Bone marrow (tissue), 2 donors: ENCODE measurements around the gene TNNI3.
"Not testable (repeated sequence)": the region's sequence is repeated elsewhere in the genome, so short reads cannot be mapped to it uniquely, and the experiment has no call there.

Source experiments
- DNase-seq, 2 donors: peaks; one replicate each; lab custom pipeline; 2025; lab: John Stamatoyannopoulos, UW

Gene TNNI3

DNA sequence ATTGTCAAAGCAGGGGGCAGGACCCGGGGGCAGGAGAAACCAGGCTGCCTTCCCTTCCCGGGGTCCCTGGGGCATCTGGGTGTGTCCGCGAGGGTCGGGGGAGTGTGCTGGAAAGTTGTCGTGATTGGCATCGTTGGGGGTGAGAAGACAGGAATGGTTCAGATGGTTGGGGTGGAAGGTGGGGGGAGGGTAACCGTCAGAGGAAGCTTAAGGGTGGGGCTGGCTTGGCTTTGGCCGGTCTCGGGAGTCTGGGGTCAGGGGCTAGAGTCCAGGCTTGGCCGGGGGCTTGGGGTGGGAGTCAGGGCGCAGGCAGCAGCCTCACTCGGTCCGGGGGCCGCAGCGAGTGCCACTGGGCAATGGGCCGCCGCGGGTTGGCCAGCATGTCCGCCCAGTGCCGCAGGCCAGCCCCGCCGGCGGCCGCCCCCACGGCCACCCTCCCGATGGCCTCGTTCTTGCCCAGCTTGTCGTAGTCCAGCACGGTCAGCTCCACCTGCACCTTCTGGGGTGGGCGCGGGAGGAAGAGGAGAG lies 15.7 kb upstream of the TNNI3 start:
- no peak for DNase-seq

DNA sequence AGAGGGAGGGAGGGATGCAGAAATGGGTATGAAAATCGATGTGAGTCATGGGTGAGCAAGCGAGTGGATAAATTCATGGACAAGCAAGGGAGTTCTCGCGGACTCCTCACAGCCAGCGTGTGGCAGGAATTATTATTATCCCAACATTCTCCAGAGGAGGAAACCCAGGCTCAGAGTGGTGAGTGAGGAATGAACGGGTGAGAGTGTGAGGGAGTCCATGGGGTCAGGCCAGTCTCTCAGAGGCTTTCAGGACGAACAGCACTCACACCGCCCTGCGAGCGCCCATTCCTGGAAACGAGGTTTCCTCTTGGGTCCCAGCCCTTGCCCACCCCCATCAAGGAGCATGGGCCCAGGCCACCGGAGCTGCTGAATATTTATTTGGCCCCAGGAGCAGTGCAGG lies 15.2 kb upstream of the TNNI3 start:
- DNase-seq = no peak

DNA sequence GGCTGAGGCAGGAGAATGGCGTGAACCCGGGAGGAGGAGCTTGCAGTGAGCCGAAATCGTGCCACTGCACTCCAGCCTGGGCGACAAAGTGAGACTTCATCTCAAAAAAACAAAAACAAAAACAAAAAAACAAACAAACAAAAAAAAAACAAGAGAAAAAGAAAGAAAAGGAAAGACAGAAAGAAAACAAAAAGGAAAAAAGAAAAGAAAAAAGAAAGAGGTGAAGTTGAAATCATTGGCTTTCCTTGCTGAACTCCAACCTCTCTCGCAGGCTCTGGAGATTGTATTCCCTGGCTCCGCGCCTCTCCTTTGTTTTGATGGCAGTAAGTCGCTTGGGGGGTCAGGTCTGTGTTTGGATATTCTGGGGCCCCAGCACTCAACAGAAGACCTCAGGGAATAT lies 14.8 kb upstream of the TNNI3 start:
- DNase-seq = not testable (repeated sequence)

DNA sequence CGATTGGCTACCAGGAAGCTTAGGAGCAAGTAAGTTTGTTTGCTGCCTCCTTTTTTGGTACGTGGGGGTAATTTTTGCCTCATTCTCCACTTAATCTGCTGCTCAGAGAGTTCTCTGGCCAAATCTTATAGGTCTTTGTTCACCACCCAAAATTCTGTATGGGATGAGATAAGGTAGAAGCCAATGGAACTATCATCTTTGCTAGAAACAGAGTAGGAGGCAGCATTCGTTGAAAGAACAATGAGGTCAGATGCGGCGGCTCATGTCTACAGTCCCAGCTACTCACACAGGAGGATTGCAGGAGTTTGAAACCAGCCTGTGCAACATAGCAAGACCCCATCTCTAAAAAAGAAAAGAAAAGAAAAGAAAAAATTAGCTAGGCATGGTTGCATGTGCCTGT lies 13.9 kb upstream of the TNNI3 start:
- no peak for DNase-seq

DNA sequence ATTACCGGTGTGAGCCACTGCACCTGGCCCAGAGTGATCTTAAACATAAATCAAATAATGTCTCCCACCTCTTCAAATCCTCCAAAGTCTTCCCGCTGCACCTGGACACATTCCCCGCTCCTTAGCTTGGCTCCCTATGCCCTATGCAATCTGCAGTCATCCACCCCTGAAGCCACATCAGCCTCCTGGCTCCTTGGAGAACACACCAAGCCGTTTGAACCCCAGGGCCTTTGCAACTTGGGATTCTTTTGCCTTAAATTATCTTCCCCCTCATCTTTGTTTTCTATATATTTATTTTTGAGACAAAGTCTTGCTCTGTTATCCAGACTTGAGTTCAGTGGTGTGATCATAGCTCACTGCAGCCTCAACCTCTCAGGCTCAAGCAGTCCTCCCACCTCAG lies 11.6 kb upstream of the TNNI3 start:
- DNase-seq = no peak

DNA sequence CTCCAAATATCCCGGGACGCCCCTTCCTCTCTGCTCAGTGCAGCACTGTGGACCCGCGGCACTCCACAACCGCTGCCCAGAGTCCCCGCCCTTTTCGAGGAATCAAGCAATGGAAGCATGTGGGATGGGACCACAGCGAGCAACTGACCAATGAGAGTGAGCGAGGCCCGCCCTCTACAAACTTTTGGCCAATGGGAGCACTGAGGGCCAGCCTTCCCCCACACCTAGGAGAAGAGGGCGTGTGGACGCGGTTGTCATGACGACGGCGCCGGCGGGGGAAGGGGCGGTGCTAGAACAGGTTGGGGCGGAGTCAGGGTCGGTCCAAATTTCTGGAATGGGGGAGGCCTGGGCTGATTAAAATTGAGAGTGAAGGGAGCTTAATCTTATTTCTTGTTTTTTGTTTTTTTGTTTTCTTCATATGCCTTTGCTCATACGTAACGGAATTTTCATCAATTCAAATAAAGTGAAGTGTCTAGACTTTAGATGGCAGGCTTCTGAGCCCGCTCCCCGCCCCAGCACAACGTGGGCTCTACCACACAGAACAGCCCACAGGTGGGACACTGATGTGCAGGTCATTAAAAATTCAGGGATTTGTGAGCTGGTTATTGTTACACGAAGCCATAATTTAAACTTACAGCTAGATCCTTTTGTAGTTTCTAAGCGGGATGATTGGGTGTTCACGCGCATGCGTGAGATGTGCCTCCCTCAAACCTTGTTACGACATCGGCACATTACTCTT lies 9.2 kb upstream of the TNNI3 start, which contains the start of gene DNAAF3:
TSS of gene DNAAF3 (minus strand) at position 84 of the 739 bp plus-strand sequence. CDS start 200 bp downstream, outside the sequence.
- peak; percentile 17 to 55 for DNase-seq

DNA sequence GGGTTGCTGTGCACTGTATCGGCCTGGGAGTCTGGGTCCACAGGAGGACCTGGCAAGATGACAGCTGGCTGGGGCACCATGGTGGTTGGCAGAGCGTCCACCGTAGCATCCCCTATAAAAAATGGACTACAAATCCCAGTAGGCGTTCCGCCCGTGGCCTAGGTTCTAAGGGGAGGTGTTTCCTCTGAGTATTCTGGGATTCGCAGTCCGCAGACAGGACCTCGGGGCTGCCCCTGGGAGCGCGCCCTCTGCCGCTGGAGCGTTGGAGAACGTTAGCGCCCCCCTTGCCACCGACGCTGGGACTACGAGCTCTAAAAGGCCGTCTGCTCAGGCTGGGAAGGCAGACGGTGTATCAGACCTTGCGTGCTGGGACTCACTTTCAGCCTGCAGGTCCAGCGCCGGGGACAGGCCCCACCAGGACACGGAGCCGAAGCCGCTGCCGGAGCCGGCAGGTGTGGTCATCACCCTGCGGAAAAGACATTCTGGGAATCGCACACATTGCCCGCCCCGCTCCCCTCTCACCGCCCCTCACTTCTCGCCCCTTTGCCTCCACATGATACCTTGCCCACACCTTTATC lies 8.5 kb upstream of the TNNI3 start:
- peak; percentile 44 to 53 for DNase-seq

DNA sequence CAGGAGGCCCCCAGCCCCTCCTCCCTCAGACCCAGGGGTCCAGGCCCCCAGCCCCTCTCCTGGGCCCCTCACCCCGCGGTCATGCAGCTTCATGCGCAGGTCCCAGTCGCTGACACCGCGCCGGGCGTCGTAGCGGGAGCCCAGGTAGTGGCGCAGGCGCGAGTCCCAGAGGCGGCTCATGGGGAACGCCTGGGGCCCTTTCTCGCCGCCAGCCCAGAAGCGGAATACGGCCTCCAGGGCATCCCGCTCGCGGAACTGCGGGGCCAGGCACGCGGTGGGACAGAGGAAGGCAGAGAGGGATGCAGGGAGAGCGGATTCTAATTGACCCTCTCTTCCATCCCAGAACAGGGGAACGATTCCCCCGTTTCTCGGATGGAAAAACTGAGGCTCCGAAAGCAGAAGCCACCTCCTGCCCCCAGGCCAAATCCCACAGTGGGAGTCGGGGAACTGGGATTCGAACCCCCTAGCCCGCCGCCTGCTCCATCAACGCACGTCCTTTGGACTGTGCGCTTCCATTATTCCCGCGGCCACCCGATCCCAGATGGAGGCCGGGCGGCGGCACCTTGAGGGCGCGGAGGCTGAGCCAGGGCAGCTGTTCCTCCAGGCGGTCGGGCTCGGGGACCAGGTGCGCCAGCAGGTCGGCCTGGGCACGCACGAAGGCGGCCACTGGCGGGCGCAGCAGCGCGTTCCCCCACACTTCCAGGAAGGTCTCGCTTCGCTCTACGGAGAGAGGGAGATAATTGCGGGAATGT lies 4.2 kb upstream of the TNNI3 start:
- DNase-seq = no peak

DNA sequence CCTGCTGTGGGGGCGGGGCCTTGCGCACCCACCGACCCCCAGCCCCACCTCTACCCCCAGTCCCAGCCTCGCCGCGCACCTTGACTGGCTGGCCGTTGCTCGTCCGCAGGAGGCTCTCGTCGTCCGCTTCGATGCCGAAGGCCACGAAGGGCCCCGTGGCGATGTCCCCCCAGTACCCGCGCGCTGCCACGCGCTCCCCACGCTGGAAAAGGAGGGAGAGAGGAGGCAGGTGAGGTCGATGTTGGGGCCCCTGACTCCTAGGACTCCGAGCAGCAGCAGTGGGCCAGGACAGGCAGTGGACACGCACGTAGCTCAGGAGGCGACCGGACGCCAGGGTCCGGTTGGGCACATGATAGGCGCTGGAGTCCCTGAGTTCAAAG lies 3.4 kb upstream of the TNNI3 start:
- no peak for DNase-seq

DNA sequence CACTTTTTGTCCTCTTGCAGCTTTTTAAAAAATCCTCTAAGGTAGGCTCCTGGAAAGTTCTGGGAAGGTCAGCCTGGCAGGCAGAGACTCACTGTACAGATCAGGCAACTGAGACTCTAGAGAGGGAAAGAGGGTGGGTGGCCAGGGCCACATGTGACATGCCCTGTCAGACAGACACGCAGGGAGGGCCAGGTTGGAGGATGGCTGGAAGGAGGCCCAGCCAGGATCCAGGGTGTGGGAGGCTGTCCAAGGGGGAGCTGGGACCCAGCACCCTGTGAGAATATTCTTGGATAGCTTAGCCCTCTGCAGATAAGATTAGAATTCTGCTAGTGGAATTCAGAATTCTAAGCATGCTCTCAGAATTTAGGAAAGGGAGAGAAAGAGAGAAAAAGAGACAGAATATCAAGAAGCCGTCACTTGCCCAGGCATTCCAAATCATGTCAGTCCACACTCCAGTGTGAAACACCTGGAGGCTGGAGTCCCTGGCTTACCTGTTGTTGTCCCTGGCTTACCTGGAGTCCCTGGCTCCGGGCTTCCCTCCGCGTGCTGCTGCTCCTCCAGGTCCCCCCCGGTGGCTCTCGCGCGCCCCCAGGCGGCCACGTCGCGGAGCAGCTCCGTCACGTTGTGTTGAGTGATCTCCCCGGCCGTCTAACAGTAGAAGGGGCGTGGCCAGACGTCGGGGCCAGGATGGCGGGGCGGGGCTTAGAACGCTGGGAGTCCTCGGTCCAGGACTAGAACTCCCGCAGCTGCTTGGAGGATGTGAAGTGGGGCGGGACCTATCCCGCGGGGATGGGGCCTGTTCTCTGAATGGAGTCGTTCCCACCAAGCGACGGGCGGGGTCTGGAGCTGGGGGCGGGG lies 2.8 kb upstream of the TNNI3 start:
- DNase-seq = peak; percentile 71 to 86

DNA sequence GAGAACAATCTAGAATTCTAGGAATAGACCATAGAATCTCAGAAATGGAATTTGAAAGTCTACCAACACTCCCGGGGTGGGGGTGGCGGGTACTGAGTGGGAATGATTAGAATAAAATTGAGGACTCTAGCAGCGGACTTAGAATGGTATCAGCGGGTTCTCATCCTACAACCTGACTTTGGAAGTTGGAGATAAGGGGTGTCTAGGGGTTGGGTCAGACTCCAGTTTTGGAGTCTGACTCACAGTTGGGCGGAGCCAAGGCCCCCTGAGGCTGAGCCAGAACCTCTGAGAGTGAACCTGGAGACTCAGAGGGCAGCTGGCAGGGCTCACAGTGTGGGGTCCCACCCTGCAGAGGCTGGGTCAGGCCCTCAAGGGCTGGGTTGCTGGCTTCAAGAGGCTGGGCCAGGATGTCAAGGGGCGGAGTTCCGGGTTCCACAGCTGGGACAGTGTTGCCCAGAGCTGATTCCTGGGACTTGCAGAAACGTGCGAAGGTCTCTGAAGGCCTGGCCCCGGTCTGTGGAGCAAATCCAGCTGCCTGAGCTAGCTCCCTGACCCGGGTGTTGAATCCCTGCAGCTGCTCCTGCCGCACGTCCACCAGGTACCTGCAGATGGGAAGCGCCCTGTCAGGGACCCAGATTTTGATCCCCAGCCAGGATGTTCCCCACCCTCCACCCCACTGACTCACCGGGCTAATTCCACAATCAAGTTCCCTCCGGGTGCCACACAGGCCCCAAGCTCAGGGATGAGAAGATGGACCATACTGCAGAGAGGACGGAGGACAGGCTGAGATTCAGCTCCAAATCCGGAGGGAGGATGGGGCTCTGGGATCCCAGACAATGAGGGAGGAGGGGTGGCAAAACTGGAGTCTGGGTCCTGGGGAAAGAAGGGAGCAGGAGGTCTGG lies 1.6 kb upstream of the TNNI3 start:
- no peak for DNase-seq

DNA sequence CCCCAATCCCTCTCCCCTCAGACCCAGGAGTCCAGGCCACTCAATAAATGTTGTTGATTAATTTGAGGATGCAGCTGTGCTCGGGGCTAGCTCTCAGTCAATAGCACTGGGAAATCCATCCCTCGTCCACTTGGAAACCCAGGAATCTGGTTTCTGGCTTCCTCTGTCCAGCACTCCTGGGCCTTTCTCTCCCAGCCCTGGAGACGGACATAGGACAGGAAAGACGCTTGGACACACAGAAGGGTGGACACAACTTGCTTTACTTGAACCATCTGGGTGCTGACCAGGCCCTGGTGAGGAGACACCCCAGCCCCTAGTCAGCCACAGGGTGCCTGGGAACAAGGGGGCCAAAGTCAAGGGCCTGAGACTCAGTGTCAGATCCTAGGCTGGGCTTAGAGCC lies 891 bp upstream of the TNNI3 start:
- no peak for DNase-seq

DNA sequence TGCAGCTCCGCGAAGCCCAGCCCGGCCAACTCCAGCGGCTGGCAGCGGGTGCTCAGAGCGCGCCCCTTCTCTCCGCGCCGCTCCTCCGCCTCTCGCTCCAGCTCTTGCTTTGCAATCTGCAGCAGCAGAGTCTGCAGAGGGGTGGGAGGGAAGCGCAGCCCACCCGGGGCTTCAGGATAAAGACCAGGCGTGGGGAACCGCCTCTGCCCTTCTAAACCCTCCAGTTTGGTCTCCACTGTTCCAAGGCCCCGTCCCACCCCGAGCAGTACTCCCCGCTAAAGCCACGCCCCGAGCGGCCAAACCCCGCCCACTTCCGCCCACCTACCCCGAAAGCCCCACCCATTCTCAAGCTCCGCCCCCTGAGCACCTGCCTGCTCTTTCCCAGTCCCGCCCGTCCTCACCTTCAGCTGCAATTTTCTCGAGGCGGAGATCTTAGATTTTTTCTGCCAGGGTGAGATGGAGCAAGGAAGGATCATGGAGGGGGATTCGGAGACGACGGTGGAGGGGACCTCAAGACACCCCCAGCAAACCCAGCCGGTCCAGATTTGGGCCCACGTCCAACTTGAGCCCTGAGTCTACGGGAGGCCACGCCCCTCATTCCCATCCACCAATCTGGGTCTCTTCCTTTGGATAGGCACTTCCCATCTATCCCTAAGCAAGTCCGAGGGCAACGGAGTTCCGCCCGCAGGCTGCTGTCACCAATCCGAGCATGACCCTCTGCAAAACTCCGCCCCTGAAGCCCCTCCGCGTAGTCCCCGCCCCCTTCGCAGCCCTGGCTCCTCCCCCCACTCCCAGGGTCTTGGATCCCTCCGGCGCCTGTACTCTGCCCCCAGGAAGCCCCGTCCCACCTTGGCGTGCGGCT lies 1.1 kb downstream of the TNNI3 start:
- DNase-seq = no peak

DNA sequence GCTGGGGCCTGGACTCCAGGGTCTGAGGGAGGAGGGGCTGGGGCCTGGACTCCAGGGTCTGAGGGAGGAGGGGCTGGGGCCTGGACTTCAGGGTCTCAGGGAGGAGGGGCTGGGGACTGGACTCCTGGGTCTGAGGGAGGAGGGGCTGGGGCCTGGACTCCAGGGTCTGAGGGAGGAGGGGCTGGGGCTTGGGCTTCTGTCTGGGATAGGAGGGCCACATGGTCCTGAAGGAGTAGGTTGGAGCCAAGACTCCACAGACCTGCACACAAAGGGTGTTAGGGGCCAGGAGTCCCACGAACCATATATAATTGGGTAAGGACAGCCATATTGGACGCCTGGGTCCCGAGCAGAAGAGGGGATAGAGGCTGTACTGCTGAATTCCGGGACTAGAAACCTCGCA lies 1.7 kb downstream of the TNNI3 start:
- DNase-seq = not testable (repeated sequence)

DNA sequence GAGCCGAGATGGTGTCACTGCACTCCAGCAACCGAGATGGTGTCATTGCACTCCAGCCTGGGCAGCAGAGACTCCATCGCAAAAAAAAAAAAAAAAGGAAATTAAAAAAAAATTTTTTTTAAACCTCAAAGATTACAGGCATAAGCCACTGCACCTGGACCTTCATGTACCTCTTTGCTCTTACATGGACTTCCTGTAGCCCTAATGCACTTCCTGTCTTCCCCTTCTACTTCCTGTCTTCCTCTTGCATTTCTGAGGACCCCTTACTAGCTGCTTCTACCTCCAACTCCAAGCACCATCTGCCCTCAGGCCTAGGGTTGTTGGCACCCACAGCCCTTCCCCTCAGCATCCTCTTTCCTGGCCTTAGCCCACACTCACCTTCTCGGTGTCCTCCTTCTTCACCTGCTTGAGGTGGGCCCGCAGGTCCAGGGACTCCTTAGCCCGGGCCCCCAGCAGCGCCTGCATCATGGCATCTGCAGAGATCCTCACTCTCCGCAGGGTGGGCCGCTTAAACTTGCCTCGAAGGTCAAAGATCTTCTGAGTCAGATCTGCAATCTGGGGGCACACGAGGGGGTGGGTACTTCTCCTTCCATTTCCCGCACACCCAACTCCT lies 3.8 kb downstream of the TNNI3 start:
- no peak for DNase-seq

DNA sequence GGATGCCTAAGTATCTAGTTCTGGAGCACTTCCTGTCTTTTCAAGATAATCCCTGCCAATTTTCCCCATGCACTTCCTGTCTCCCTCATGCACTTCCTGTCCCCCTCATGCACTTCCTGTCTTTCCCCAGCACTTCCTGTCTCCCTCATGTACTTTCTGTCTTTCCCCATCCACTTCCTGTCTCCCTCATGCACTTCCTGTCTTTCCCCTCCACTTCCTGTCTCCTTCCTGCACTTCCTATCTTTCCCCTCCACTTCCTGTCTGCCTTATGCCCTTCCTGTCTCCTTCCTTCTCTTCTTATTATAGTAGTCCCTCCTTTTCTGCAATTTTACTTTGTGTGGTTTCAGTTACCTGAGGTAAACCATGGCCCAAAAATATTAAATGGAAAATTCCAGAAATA lies 5.5 kb downstream of the TNNI3 start:
- no peak for DNase-seq

DNA sequence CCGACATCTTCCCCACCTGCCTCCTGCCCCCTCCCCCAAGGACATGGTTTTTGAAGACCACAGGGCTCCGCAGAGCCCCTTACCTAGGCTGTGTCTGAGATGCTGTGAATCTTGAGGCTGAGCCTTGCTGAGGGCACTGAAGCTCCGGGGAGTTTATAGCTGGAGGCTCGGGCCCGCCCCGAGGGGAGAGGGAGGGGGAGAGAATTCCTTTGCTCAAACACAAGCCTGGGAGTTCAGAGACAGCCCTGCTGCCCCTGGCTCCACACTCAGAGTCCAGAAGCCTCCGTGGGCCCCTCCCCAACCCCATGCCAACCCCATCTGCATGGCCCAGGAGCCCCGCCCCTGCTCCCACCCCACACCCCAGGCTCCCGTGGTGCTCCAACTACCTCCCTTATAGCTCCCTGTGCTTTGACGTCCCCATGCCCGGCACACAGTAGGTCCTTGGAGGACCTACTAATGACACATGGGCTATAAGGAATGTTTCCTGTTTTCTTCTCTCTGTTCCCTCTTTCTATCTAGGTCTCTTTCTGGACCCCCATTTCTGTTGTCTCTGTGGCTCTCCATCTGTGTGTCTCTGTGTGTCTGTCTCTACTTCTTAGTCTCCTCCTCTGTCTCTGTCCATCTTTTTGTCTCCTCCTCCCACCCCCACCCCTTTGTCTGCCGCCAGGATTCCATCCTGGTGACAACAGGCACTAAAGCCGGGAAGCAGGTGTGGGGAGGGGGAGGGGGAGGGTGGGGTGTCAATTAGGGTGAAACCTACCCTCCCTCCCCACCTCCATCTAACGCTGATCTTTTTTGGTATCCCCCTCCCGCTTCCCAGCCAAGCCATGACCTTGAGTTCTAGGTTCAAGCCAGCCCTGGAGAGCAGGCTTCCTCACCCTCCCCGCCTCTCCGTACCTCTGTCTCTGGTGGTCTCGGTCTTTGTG lies 8.2 kb downstream of the TNNI3 start, which contains the start of gene TNNT1:
TSS of gene TNNT1 (minus strand) at position 129 of the 926 bp plus-strand sequence. CDS start 2,049 bp downstream, outside the sequence.
- no peak for DNase-seq

DNA sequence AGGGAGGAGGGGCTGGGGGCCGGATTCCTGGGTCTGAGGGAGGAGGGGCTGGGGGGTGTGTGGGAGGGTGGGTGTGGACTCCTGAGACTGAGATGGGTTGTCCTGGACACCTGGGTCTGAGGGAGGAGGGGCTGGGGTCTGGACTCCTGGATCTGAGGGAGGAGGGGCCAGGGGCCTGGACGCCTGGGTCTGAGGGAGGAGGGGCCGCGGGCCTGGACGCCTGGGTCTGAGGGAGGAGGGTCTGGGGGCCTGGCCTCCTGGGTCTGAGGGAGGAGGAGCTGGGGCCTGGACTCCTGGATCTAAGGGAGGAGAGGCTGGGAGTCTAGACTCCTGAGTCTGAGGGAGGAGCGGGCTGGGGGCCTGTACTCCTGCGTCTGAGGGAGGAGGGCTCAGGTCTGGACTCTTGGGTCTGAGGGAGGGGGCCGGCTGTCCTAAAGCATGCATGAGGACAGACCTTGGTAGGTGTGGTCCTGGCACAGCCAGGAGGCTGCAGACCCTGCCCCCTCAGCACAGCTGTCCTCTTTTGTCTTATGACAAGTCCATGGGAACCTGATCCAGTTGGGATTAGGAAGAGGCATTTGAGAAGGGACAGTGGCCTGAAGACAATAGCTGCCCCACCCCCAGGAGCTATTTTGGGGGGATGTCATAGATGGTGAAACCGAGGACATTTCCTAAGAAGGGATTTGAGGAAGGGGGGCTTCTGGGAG lies 9.8 kb downstream of the TNNI3 start:
- DNase-seq = no peak
